Ovary (tissue), 3 donors: Measurements from ENCODE around the gene PRKCD.

Source experiments
- CTCF ChIP-seq, 3 donors: fragments of 450-650 bp in 2 of 3; fragments of 200-600 bp in 1 of 3; IDR thresholded peaks; one replicate each; pipeline versions ENCODE4 v1.5.1 to v1.8.0; 2016 to 2022; ENCODE audit warnings: antibody characterized with exemption in 3 of 3, mild to moderate bottlenecking in 1 of 3
- POLR2A ChIP-seq: fragments of 450-650 bp; IDR thresholded peaks from one replicate; pipeline ENCODE4 v1.6.1; 2017; ENCODE audit warnings: antibody characterized with exemption, mild to moderate bottlenecking, moderate library complexity
- donor health status: DM: no; HTN: no; CAD: no.

- TF ChIP-seq CTCF (IDR thresholded peaks at IDR 0.05) = no peak
- TF ChIP-seq POLR2A = no peak
Observed at GRCh38 chr3:53222183-53222901, 61.3 kb downstream of the PRKCD start.
